ENCODE data around the gene C3.
"Not testable (repeated sequence)": the region's sequence is repeated elsewhere in the genome, so short reads cannot be mapped to it uniquely, and the experiment has no call there.

The C3 gene

GRCh38 chr19:6677495-6677882 is 43.0 kb downstream of the C3 start:
- TF ChIP-seq, protein P1, sequence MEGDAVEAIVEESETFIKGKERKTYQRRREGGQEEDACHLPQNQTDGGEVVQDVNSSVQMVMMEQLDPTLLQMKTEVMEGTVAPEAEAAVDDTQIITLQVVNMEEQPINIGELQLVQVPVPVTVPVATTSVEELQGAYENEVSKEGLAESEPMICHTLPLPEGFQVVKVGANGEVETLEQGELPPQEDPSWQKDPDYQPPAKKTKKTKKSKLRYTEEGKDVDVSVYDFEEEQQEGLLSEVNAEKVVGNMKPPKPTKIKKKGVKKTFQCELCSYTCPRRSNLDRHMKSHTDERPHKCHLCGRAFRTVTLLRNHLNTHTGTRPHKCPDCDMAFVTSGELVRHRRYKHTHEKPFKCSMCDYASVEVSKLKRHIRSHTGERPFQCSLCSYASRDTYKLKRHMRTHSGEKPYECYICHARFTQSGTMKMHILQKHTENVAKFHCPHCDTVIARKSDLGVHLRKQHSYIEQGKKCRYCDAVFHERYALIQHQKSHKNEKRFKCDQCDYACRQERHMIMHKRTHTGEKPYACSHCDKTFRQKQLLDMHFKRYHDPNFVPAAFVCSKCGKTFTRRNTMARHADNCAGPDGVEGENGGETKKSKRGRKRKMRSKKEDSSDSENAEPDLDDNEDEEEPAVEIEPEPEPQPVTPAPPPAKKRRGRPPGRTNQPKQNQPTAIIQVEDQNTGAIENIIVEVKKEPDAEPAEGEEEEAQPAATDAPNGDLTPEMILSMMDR (IDR thresholded peaks at IDR 0.05; ENCODE audit: low read depth, low read length): no peak
- no peak overlapping the region for H3K4me3 ChIP-seq (replicated peaks in 1 of 2; ENCODE audit: low read depth in 2 of 2, low read length in 2 of 2)
- DNase-seq (ENCODE audit: low read depth in 2 of 2): no peak

DNA sequence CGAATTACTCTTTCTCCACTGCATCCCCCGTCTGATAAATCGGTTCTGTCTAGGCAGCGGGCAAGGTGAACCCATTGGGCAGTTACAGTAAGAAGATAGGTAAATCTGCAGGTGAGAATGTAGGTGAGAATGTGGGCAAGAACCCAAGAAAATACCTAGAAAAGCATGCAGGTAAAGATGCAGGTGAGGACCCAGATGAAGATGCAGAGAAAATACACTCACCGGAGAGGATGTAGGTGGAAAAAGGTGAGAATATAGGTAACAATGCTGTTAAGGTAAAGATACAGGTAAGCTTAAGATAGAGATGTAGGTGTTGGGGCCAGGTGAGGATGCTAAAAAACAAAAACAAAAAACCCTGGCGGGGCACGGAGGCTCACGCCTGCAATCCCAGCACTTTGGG is 44.2 kb downstream of the C3 start:
- no peak overlapping the region for H3K4me3 ChIP-seq (replicated peaks in 1 of 2; ENCODE audit: low read depth in 2 of 2, low read length in 2 of 2)
- no peak for DNase-seq (ENCODE audit: low read depth in 2 of 2)
- TF ChIP-seq, protein P1 (IDR thresholded peaks at IDR 0.05; ENCODE audit: low read depth, low read length): no peak

DNA sequence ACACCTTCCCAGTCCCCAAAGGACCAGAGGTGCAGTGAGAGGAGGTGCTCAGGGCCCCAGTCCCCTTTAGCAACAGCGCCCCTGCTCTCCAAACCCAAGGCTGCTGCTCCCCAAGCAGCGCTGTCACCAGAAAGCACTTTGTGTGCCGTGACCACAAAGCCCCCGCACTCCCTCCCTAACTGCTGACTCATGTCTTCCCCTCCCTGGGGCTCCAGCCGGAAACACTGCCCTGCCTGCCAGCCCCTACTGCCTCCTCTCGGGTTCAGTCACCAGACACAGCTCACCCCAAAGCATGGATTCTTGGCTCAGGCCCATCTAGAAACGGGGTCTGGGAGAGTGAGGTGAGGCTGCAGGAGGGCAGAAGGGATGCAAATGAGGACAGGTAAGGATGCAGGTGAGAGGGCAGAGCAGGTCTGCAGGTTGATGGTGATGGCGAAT is 45.6 kb downstream of the C3 start:
- peak; percentile 75 to 80 for DNase-seq (ENCODE audit: low read depth in 2 of 2)
- no peak overlapping the region for H3K4me3 ChIP-seq (replicated peaks in 1 of 2; ENCODE audit: low read depth in 2 of 2, low read length in 2 of 2)

DNA sequence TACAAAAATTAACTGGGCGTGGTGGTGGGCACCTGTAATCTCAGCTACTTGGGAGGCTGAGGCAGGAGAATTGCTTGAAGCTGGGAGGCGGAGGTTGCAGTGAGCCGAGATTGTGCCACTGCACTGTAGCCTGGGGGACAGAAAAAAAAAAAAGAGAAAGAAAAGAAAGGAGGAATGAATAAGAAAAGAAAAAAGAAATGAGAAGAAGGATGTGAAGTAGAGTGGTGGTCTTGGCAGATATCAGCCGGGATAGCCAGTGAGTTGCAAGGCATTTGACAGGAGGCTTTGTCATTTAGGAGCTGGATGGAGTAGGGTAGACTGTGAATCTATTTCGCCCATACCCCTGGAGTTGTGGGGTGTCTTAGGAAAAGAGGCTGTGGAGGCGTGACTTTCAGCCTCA is 46.0 kb downstream of the C3 start:
- H3K4me3 ChIP-seq (replicated peaks in 1 of 2; ENCODE audit: low read depth in 2 of 2, low read length in 2 of 2); DNase-seq (ENCODE audit: low read depth in 2 of 2): not testable (repeated sequence)

More for the DNA sequence above, 45.6 kb downstream of the C3 start:
- TF ChIP-seq, protein P1 (IDR thresholded peaks at IDR 0.05; ENCODE audit: low read depth, low read length): no peak

GRCh38 chr19:6672693-6673290 is 47.7 kb downstream of the C3 start:
- DNase-seq (ENCODE audit: low read depth in 2 of 2): no peak
- TF ChIP-seq, protein P1 (IDR thresholded peaks at IDR 0.05; ENCODE audit: low read depth, low read length): no peak

DNA sequence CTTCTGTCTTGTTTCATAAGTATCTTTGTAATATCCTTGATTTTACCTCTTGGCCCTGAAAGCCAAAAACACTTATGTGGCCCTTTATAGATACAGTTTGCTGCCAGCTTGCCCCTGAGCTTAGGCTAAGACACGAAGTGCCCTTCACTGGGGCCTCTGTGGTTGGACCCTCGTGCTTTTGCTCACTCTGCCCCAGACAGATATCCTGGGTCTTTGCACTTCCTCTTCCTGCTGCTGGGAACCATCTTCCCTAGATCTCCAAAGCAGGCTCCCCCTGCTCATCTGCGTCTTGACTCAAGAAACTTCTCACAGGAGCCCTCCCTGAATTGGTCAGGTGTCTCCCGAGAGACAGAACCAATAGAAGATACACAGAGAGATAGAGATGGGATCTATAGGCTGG is 48.5 kb downstream of the C3 start:
- TF ChIP-seq, protein P1 (IDR thresholded peaks at IDR 0.05; ENCODE audit: low read depth, low read length): no peak
- no peak for DNase-seq (ENCODE audit: low read depth in 2 of 2)
- no peak overlapping the region for H3K4me3 ChIP-seq (replicated peaks in 1 of 2; ENCODE audit: low read depth in 2 of 2, low read length in 2 of 2)

More at GRCh38 chr19:6672693-6673290, 47.7 kb downstream of the C3 start:
- no peak overlapping the region for H3K4me3 ChIP-seq (replicated peaks in 1 of 2; ENCODE audit: low read depth in 2 of 2, low read length in 2 of 2)

GRCh38 chr19:6668691-6669090 is 51.8 kb downstream of the C3 start:
- TF ChIP-seq, protein P1 (IDR thresholded peaks at IDR 0.05; ENCODE audit: low read depth, low read length): no peak
- no peak for DNase-seq (ENCODE audit: low read depth in 2 of 2)
- no peak overlapping the region for H3K4me3 ChIP-seq (replicated peaks in 1 of 2; ENCODE audit: low read depth in 2 of 2, low read length in 2 of 2)
